T-helper 9 cell (primary cell): ENCODE results near the gene GPR3.

Source experiments
- DNase-seq: peaks from one replicate; pipeline ENCODE4 v3.0.0-alpha.2; 2020

The GPR3 gene

GRCh38 chr1:27358928-27359313 lies 33.5 kb upstream of the GPR3 start:
- DNase-seq: no peak

GRCh38 chr1:27359822-27360158 lies 32.6 kb upstream of the GPR3 start:
- no peak for DNase-seq

DNA sequence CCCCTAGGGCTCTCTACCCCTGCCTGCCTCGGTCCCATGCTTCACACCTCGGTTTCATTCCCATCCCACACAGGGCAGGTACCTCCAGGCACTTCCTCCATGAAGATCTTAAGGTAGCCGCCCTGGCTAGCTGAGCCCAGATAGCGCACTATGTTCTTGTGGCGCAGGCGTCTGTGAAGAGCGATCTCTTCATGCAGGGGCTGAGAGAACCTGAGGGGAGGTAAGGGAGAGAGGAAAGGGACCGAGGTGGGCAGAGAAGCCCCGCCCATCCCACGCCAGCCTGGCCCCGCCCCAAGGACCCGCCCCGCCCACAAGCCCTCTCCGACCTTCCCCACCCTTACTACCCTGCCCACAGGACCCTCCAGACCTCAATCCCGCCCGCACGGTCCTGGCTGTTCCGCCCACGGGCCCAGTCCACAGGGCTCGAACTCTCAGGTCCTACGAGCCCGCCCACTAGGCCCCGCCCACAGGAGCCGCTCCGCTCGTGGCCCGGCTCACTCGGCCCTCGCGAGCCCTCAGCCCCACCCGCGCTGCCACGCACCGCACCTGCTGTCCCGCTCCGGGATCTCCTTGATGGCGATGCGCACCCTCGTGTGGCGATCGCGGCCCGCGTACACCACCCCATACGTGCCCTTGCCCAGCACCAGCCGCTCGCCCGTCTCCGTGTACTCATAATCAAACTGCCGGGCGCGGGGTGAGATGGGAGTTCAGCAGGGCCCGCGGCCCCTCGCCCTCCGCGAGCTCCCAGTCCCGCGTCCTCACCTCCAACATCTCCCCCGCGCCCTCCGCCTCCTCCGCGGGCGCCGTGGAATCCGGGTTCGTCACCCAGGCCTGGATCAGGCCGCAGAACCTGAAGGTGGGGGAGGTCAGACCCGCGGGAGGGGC lies 32.0 kb upstream of the GPR3 start:
- peak; percentile 56 for DNase-seq

GRCh38 chr1:27361044-27361402 lies 31.4 kb upstream of the GPR3 start:
- no peak for DNase-seq

- DNase-seq: no peak
Observed at GRCh38 chr1:27361553-27361952, 30.9 kb upstream of the GPR3 start.

DNA sequence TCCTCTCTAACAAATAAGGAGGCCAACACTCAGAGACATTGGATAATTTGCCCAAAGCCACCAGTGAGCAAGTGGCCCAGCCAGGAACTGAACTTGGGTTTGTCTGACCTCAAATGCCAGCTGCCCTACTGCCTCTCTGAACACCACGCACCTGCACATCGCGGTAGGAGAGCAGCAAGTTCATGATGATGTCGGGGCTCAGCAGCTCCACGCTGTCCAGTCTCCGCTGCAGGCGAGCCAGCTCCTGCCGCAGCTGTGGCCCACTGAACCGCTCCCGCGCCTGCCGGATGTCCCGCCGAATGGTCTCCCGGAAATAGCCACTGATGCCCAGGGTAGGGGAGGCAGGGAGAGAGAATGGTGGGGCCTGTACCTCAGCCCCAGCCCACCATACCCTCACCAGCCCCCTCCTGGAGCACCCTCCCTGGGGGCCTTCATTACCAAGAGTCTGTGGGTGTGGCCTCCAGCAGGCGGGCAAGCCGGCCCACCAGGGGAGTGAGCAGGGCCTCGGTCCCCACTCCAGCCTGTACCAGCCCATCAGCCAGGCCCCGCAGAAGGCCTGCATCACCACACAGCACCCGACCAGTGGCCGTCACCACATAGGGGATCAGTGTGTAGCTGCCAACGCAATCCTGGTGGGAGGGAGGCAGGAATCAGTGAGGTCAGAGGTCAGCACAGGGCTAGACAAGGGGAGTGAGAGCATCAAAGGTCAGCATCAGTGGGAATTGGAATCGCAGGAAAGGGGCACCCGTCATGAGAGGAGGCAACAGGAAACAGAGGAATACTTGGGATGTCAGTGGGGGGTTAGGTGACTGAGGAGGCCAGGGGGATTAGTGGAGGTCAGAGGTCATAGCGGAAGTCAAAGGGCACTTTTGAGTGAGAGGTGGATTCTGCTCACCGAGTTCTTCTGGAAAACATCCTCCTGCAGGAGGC lies 28.4 kb upstream of the GPR3 start:
- DNase-seq: no peak

DNA sequence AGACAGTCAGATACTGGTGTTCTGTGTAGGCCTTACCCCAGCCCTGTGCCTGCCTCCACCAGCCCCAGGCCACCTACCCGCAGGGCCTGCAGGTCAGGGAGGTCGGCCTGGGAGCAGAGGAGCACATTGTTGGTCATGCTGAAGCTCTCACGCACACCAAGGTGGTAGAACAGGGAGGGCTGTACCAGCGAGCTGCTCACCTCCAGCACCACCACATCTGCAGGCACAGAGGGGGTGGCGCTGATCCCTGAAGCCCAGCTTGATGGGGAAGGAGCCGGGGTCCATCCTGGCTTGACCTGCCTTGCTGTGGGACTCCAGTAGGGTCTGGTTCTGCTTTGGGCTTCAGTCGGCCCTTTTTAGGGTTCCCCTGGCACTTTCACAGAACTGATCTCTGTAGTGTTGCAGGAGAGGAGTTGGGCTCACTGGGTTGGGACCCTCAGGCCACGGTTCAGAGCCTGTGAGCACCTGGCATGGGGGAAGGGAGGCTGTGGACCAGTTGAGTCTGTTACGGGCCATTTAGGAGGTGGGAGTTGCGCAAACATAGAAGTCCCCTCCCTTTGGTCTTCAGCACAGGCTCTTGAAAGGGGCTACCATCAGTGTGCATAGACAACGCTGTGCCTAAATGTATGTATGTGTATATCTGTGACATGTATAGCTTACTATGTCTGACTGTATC lies 27.6 kb upstream of the GPR3 start:
- no peak for DNase-seq

- peak; percentile 80 for DNase-seq
Observed at GRCh38 chr1:27365372-27366112, 26.9 kb upstream of the GPR3 start.

- peak; percentile 61 for DNase-seq
Observed at GRCh38 chr1:27366113-27366410, 26.4 kb upstream of the GPR3 start.

- no peak for DNase-seq
Observed at GRCh38 chr1:27366411-27367159, 25.8 kb upstream of the GPR3 start, which contains the start of gene MAP3K6. TSS of gene MAP3K6 (minus strand) at chr1:27366961. CDS start at chr1:27366597, 364 bp downstream.

DNA sequence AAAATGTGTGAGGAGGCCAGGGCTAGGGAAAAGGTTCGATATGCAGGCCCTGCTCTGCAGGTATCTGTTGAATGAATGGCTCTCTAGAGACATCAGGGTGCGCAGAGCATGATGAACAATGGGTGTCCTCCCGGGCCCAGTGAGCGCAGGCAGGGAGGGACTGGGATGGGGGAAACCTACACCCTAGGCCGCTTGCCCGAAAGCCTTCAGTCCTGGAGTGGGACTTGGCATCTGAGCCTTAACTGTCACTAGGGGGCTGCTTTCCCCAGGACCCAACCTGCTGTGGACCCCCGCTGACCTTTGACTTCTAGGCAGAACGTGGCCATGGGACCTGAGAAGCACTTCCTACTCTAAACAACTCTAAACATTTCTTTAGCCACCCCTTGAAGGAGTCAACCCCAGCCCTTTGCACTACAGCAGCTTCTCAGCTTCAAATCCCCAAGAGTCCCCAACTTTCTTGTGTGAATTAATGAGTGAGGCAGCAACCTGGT lies 25.2 kb upstream of the GPR3 start:
- DNase-seq: no peak

GRCh38 chr1:27368869-27369582 lies 23.4 kb upstream of the GPR3 start:
- no peak for DNase-seq

GRCh38 chr1:27372022-27372807 lies 20.2 kb upstream of the GPR3 start:
- no peak for DNase-seq

DNA sequence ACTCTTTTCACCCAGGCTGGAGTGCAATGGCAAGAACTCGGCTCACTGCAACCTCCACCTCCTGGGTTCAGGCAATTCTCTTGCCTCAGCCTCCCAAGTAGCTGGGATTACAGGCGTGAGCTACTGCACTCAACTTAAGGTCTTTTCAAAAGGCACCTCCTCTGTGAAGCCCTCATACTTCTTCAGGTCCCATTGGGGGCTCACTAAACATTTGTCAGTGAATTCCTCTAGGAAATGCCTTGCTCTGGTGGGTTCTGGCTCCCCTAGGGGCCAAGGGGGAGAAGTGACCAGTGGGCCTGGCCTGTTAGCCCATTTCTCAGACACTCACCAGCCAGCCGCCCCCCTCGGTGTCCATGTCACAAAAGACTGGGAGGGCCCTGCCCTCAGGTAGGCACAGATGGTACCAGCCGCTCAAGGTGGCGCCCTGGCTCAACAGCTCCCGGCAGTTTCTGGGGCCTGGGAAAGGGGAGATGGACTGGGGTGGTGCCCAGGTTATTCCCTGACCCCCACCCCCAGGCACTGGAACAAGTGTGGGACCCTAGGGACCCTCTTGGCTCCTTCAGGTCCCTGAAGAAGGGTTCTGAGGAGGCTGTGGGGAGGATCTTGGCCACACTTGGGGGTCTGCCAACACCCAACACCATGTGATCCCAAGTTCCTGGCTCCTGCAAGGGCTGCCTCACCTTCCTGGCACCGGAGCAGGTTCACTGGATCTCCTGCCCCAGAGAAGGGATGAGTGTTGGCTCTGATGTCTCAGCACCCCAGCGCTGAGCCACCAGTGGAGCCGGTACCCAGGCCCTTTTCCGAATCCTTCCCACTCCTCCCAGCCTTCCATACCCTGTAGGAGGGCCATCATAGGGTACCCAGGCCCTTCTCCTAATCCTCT lies 19.4 kb upstream of the GPR3 start:
- DNase-seq: no peak

- DNase-seq: no peak
Observed at GRCh38 chr1:27374362-27375086, 17.9 kb upstream of the GPR3 start, which contains the start of gene FCN3. TSS of gene FCN3 (minus strand) at chr1:27374824. CDS start at chr1:27374818, 6 bp downstream.

DNA sequence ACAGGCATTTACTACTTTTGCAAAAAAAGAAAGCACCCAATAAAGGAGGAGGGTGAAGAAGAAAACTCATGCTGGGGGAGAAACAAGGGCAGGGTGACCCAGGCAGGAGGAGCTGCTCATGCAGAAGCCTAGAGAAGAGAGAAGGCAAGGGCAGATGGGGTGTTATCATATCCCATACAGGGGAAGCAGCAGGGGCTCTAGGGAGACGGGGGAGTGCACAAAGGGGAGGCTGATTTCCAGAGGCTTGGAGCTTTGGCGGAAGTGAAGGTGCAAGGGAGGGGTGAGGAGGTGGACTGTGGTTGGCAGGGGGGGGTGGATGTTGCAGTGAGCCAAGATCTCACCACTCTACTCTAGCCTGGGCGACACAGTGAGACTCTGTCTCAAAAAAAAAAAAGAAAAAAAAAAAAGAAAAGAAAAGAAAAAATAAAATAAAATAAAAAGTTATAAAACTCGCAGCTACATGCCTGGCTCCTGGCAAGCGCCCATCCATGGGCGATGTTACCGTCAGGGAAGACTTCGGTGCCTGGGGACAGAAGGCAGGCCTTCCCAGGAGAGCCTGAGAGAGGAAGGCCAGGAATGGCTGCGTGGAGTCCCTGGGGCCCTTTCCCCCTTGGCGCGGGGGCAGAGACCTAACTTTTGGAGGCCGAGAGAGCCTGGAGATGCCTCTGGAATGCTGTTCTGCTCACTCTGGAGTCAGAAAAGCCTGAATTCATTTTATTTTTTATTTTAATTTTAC lies 14.5 kb upstream of the GPR3 start:
- DNase-seq: no peak

DNA sequence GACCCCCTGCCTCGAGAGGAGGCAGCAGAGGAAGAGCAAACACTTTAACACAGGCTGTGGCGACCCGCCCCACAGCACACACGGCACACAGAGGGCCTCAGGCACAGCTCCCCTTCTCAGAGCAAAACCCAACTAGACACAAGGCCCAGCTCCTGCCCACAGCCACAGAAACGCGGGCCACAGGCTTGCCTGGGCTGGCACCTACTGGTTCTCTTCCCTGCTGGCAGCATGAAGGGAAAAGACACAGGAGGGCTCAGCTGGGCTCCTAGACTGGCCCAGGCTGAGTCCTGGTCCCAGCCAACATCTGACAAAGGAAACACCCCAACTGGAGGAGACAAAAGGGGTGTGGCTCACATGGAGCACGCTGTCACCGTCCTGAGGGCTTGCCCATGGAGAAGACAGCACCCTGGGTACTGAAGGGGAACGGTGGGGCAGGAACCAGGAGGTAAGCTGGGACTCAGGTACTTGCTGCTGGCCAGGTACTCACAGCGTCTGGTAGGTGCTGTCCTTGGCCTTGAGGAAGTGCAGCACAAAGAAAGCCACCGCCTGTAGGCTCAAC lies 12.8 kb upstream of the GPR3 start:
- no peak for DNase-seq
